SU-DHL-6 (cell line): ENCODE data around the gene TANGO6.

Experiments used
- H2AFZ ChIP-seq: fragments of 200-600 bp; sonication (generic); 2 replicates; pipeline ENCODE4 v1.6.1; 2014; ENCODE audit warnings: low read depth, mild to moderate bottlenecking, moderate library complexity, mixed read lengths, antibody characterized with exemption, low read length; ENCODE audit not compliant: severe bottlenecking
- H3F3A ChIP-seq: fragments of 200-600 bp; shearing (Covaris generic); 2 replicates; pipeline ENCODE4 v1.6.0; 2016; ENCODE audit warnings: antibody characterized with exemption, mild to moderate bottlenecking; ENCODE audit not compliant: insufficient read depth
- H3K27ac ChIP-seq: fragments of 200-600 bp; sonication (generic); 2 replicates; pipeline ENCODE4 v1.5.1; 2016; ENCODE audit warnings: low read depth, mild to moderate bottlenecking, low read length, moderate library complexity, mixed read lengths
- H3K27me3 ChIP-seq: fragments of 200-600 bp; sonication (generic), shearing (Covaris generic); 2 replicates; pipeline ENCODE4 v1.6.0; 2014; ENCODE audit warnings: mild to moderate bottlenecking, low read length
- H3K36me3 ChIP-seq: fragments of 200-600 bp; sonication (generic); 2 replicates; pipeline ENCODE4 v1.6.1; 2014; ENCODE audit warnings: mild to moderate bottlenecking, low read length, mixed read lengths
- H3K4me2 ChIP-seq: fragments of 300-600, 200-600 bp; shearing (Covaris generic), sonication (generic); 2 replicates; pipeline ENCODE4 v1.6.0; 2014; ENCODE audit warnings: low read length, low read depth, mild to moderate bottlenecking; ENCODE audit not compliant: poor library complexity, severe bottlenecking
- H3K4me3 ChIP-seq: fragments of 200-600 bp; sonication (generic); 2 replicates; pipeline ENCODE4 v1.5.1; 2014; ENCODE audit warnings: antibody characterized with exemption, low read length, mild to moderate bottlenecking, mixed read lengths; ENCODE audit not compliant: insufficient read depth, poor library complexity, severe bottlenecking
- H3K79me2 ChIP-seq: fragments of 200-600 bp; sonication (generic); 2 replicates; pipeline ENCODE4 v1.6.1; 2014; ENCODE audit warnings: mild to moderate bottlenecking, low read length, moderate library complexity; ENCODE audit not compliant: insufficient read depth
- H3K9ac ChIP-seq: fragments of 200-600 bp; sonication (generic); 2 replicates; pipeline ENCODE4 v1.7.0; 2014; ENCODE audit warnings: mild to moderate bottlenecking, low read length
- H3K9me2 ChIP-seq: fragments of 200-600 bp; sonication (generic); replicated peaks from 2 replicates; pipeline ENCODE4 v1.6.1; 2014; ENCODE audit warnings: low read length; ENCODE audit not compliant: insufficient read depth
- H3K9me3 ChIP-seq: fragments of 200-600 bp; sonication (generic); 2 replicates; pipeline ENCODE4 v1.6.1; 2014; ENCODE audit warnings: low read length, mixed read lengths; ENCODE audit not compliant: insufficient read depth
- H4K20me1 ChIP-seq: fragments of 200-600 bp; sonication (generic); 2 replicates; pipeline ENCODE4 v1.6.1; 2014; ENCODE audit warnings: low read depth, mild to moderate bottlenecking, antibody characterized with exemption, low read length, moderate library complexity, mixed read lengths
- CTCF ChIP-seq: fragments of 200-600 bp; sonication (generic); IDR thresholded peaks from one replicate; pipeline ENCODE4 v1.5.1; 2017; ENCODE audit warnings: antibody characterized with exemption, mild to moderate bottlenecking, low read length, moderate library complexity; ENCODE audit not compliant: insufficient read depth, poor library complexity, severe bottlenecking
- EZH2phosphoT487 ChIP-seq: fragments of 200-600 bp; sonication (generic), shearing (Covaris generic); conservative IDR thresholded peaks from 2 replicates; pipeline ENCODE4 v1.6.1; 2018; ENCODE audit warnings: mild to moderate bottlenecking, antibody characterized with exemption, low read length, moderate library complexity, mixed read lengths

TANGO6 gene

GRCh38 chr16:68934402-68934801, 91.1 kb downstream of the TANGO6 start:
- Histone ChIP-seq H3K36me3 (peaks cover 11% of the 10 kb centered on the region; the same call in 1 of the 2 replicates), H3K9ac (no peak overlapping the region), H3K9me3 (no peaks in the 10 kb centered on the region), H3K27me3 (no peaks in the 10 kb centered on the region), H3K4me3 (no peak overlapping the region), H2AFZ (no peak overlapping the region), H4K20me1 (no peaks in the 10 kb centered on the region), H3K4me2 (no peak overlapping the region), H3K9me2 (no peaks in the 10 kb centered on the region), H3K27ac (no peak overlapping the region), H3F3A (no peaks in the 10 kb centered on the region), H3K79me2 (no peaks in the 10 kb centered on the region)
- TF ChIP-seq EZH2phosphoT487 (no peak), CTCF (no peak)

GRCh38 chr16:68935008-68935407, 91.7 kb downstream of the TANGO6 start:
- Histone ChIP-seq H3K36me3 (peaks cover 6% of the 10 kb centered on the region; the same call in 1 of the 2 replicates), H3K9me2 (no peaks in the 10 kb centered on the region), H3K79me2 (no peaks in the 10 kb centered on the region), H3K4me3 (no peak overlapping the region), H4K20me1 (no peaks in the 10 kb centered on the region), H3K27ac (no peak overlapping the region), H3K4me2 (no peak overlapping the region), H3K9me3 (no peaks in the 10 kb centered on the region), H3K9ac (no peak overlapping the region), H3K27me3 (no peaks in the 10 kb centered on the region), H3F3A (no peaks in the 10 kb centered on the region), H2AFZ (no peak overlapping the region)
- TF ChIP-seq EZH2phosphoT487: no peak
- no peak for TF ChIP-seq CTCF

GRCh38 chr16:68936736-68937631, 93.7 kb downstream of the TANGO6 start:
- H3F3A ChIP-seq: no peaks in the 10 kb centered on the region
- TF ChIP-seq EZH2phosphoT487: no peak
- H3K79me2 ChIP-seq: no peaks in the 10 kb centered on the region
- no peaks in the 10 kb centered on the region for H3K9me2 ChIP-seq
- H3K4me2 ChIP-seq: no peak overlapping the region
- H3K9ac ChIP-seq: no peak overlapping the region
- no peak overlapping the region for H3K27ac ChIP-seq
- H3K36me3 ChIP-seq: no peaks in the 10 kb centered on the region
- no peak overlapping the region for H2AFZ ChIP-seq
- H4K20me1 ChIP-seq: no peaks in the 10 kb centered on the region
- H3K27me3 ChIP-seq: no peaks in the 10 kb centered on the region
- no peak overlapping the region for H3K4me3 ChIP-seq
- H3K9me3 ChIP-seq: no peaks in the 10 kb centered on the region
